Right forelimb (tissue), 1 donor: ENCODE measurements around the gene SERPINB12.

Source experiments
- DNase-seq: peaks from one replicate; pipeline ENCODE4 v3.0.0-alpha.2; 2018

Gene SERPINB12

DNA sequence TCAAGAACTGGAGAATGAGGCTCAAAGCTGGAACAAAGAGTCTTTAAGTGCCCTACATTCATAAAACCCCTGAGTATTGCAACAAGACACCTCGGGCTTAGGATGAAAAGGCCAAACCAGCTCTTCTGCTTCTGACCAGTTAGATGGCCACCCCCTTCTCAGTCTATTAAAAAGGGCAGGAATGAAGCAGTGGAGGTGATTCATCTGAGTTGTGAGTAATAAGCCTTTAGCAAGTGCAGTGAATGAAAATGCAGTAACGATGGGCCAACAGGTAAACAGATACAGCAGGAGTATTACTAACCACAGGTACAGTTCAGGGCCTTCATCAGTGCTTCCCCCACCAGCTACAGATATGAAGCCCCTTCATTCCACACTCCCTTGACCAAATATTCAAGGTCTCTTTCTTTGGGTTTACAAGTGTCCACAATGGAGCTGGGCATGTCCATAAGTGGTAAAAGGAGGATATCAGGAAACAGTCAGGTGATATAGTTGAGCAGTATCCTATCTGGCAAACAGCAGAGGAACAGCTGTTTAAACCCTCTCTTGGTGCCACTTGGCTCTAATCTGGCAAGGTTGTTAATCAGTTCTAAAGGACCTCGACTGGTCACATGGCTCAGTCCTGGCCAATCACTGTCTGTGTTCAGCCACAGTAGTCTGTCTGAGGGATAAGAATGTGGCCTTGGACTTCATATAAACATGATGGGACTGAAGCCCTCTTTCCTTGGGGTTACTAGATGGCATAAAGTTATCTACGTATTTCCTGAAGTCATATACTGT lies 62.8 kb downstream of the SERPINB12 start:
- DNase-seq, result no peak

DNA sequence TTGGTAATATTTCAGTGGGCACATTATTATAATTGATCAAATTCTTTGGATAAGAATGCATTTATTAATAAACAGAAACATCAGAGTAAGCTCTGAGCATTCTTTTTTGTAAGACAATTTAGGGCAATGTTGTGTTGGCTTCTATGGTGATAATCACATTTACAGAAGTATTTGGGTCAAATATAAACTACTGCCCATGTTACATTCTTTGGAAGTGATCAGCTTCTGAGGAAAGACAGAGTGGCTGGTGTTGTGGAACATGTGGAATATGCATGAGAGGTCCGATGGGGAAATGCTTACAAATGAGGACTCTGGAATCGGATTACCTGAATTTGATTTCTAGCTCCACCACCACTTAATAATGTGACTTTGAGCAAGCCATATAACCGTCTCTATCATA lies 64.4 kb downstream of the SERPINB12 start:
- DNase-seq, result no peak

DNA sequence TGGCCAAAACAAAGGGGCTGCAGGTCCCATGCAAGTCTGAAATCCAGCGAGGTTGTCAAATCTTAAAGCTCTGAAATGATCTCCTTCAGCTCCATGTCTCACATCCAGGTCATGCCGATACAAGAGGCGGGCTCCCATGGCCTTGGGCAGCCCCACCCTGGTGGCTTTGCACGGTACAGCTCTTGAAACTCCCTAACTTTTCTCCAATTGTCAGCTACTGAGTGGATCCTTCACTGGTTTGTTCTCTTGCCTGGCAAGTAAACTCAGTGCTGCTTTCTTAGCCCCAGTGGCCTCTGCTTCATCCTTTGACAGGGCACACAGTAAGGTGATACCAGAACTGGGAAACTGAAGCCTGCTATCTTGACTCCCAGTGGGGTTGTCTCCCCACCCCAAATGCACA lies 71.3 kb downstream of the SERPINB12 start:
- no peak for DNase-seq

DNA sequence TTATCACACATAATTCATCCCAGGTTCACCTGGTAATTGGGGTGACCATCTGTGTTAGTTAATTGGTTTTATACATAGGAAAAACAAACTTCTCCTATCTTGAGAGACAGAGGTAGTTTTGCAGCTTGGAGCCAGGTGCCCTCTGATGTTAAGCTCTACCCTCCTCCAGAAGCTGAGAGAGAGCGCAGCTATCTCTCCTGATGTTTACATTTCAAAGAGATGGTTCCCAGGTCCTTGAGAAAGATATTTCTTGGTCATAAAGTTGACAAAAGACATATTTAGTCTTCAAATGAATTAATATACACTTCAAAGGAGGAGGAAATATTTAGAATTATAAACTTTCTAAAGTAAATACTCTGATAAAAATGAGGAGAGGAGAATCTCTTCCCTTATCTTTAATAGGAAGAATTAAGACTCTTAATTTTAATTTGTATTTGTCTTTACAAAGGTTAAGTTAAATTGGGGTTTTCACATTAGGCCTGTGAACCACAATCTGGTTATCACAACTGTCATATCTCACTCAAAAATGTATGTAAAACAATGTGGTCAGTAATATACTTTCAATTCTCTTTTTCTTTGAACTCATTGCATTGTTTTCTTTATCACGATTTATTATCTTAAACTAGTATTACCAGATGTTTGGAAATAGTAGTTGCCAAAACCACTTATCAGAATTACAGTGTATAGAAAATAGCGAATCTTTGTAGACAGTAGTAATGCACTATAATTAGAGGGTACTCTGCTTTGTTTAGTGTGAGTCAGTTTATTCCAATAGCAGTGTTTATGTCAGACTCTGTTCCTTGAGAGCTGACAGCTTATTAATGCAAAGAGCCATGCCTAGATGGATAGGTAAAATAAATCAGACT lies 75.1 kb downstream of the SERPINB12 start:
- no peak for DNase-seq

DNA sequence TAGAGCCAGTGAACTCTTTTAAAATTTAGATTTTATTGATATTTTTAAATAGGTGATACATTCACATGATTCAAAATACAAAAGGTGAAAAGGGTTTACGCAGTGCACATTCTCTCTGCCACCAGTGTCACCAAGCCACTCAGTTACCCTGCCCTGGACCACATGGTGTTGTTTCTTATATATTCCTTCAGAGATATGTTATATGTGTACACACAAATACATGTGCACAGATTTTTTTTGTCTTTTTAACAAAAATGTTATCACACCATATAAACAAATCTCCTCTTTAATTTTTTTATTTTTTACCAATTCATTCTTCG lies 75.7 kb downstream of the SERPINB12 start:
- DNase-seq, result no peak
